ENCODE data around the gene ZNF598.
A peak's percentile ranks its signal among the peaks of the same experiment; 100 is the strongest.

ZNF598 gene

DNA sequence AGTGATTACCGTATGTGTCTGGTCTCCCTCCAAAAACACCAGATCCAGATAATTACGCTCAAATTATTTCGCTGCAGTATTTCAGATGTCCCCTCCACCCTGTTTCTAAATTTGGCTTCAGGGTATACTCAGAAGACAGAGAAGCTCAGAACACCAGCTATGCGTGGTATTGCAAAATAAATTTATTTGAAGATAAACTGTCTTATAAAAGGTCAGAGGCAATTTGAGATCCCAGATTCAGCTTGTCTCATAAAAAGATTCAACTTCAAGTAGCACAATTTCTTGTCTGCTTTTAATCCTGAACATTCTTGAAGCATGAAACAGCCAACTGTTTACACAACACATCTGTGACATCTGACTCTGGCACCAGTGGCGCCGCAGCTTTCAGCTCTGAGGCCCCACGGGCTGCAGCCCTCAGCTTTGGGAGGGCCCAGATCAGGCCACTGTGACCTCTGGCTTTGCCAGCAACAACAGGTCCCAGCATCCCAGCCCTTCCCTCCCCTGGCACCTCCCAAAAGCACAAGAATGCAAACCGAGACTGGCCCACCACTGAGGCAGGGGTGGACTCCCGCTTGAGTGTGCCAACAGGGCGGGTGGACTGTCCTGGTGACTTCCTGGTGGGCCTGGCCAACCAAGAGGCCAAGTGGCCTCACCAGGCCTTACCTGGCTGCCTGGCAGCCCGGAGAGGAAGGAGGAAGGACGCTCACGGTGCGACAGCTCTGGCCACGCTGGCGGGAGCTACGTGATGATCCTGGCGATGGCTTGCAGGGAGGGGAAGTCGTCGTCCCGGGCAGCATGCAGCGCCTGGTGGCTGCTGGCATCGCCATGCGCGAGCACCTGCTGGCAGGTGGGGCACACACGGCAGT lies 11.9 kb downstream of the ZNF598 start:
- ChIA-PET CTCF (interaction anchor here (2.3 kb wide), 2 partner anchors 16 to 143 kb away, joined by 5 to 10 read pairs; partner anchors contain the start of gene NOXO1), POLR2A (interaction anchor here (0.6 to 0.8 kb wide), 2 partner anchors 14 to 158 kb away, joined by 4 to 5 read pairs; partner anchors contain the start of gene TRAF7)
- no peak for DNase-seq (ENCODE audit: extremely low spot score)
- TF ChIP-seq, protein P1, sequence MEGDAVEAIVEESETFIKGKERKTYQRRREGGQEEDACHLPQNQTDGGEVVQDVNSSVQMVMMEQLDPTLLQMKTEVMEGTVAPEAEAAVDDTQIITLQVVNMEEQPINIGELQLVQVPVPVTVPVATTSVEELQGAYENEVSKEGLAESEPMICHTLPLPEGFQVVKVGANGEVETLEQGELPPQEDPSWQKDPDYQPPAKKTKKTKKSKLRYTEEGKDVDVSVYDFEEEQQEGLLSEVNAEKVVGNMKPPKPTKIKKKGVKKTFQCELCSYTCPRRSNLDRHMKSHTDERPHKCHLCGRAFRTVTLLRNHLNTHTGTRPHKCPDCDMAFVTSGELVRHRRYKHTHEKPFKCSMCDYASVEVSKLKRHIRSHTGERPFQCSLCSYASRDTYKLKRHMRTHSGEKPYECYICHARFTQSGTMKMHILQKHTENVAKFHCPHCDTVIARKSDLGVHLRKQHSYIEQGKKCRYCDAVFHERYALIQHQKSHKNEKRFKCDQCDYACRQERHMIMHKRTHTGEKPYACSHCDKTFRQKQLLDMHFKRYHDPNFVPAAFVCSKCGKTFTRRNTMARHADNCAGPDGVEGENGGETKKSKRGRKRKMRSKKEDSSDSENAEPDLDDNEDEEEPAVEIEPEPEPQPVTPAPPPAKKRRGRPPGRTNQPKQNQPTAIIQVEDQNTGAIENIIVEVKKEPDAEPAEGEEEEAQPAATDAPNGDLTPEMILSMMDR (IDR thresholded peaks at IDR 0.05; ENCODE audit: control extremely low read depth, extremely low read depth, low read depth, missing control alignments) = no peak

DNA sequence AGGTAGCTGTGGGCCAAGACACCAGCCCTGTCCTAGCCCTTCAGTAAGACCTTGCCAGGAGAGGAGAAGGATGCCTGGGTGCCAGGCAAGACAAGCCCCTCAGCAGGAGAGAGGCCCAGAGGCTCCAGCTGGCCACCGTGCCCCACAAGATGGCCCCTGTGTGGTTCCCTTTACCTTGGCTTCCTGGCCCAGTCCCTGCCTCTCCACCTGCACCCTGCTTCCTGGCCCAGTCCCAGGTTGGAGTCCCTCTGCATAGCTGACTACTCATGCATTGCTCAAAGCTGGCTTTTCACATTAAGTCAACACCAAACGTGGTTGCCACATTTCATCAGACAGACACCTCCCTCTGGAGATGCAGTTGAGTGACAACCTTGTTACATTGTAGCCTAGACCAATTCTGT lies 15.9 kb downstream of the ZNF598 start:
- POLR2A ChIA-PET = no interaction called here
- no peak for DNase-seq (ENCODE audit: extremely low spot score)
- CTCF ChIA-PET = interaction anchor here (0.7 to 7.3 kb wide), 3 partner anchors 10 to 147 kb away, joined by 3 to 63 read pairs (median 4); no protein-coding TSS in a partner anchor
- TF ChIP-seq, protein P1 (IDR thresholded peaks at IDR 0.05; ENCODE audit: control extremely low read depth, extremely low read depth, low read depth, missing control alignments) = no peak

DNA sequence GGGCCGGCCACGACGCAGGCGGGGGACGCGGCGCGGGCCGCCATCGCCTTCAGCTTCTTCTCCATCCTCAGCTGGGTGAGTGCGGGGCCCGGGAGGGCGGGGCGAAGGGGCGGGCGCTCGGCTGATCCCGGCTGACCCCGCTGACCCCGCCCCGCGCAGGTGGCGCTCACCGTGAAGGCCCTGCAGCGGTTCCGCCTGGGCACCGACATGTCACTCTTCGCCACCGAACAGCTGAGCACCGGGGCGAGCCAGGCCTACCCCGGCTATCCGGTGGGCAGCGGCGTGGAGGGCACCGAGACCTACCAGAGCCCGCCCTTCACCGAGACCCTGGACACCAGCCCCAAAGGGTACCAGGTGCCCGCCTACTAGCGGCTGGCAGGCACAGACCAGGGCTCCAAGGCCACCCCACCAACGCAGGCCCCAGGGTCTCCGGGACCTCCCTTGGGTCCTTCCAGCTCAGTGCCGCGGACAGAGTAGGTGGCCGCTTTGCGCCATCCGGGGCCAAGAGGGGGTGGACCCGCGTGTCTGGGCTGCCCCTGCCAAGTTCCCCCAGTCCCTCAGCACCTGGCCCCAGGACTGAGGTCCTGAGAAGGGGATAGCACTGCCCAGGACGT lies 16.8 kb downstream of the ZNF598 start:
- TF ChIP-seq, protein P1 (IDR thresholded peaks at IDR 0.05; ENCODE audit: control extremely low read depth, extremely low read depth, low read depth, missing control alignments) = no peak
- POLR2A ChIA-PET = interaction anchor here (0.9 to 3.3 kb wide), 3 partner anchors 28 to 163 kb away, joined by 4 to 22 read pairs (median 6); partner anchors contain the start of genes RPS2 and TRAF7
- CTCF ChIA-PET = interaction anchor here (7.3 kb wide), 1 partner anchor 11 kb away, joined by 63 read pairs; no protein-coding TSS in a partner anchor
- DNase-seq (ENCODE audit: extremely low spot score) = no peak

DNA sequence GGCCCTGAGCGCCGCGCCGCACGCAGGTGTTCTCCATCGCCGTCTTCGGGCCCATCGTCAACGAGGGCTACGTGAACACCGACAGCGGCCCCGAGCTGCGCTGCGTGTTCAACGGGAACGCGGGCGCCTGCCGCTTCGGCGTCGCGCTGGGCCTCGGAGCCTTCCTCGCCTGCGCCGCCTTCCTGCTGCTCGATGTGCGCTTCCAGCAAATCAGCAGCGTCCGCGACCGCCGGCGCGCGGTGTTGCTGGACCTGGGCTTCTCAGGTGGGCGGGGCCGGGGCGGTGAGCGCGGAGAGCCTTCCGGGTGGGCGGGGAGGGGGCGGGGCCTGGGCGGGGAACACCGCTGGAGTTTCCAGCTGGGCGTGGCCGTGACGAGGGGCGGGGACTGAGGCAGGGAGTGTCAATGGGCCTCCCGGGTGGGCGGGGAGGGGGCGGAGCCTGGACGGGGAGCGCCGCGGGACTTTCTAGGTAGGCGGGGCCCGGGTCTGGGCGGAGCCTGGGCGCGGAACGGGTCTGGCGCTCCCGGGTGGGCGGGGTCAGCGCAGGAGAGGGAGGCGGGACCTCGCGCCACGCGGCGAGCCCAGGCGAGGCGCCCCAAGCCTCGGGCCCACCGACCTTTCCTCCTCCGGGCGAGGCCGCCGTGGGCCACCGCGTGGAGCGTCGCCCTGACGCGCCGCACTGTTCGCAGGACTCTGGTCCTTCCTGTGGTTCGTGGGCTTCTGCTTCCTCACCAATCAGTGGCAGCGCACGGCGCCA lies 17.5 kb downstream of the ZNF598 start:
- DNase-seq (ENCODE audit: extremely low spot score) = peak; percentile 100
- CTCF ChIA-PET = interaction anchor here (7.3 kb wide), 1 partner anchor 11 kb away, joined by 63 read pairs; no protein-coding TSS in a partner anchor
- POLR2A ChIA-PET = interaction anchor here (0.9 to 3.3 kb wide), 3 partner anchors 27 to 163 kb away, joined by 4 to 22 read pairs (median 6); partner anchors contain the start of genes RPS2 and TRAF7
- TF ChIP-seq, protein P1 (IDR thresholded peaks at IDR 0.05; ENCODE audit: control extremely low read depth, extremely low read depth, low read depth, missing control alignments) = no peak

DNA sequence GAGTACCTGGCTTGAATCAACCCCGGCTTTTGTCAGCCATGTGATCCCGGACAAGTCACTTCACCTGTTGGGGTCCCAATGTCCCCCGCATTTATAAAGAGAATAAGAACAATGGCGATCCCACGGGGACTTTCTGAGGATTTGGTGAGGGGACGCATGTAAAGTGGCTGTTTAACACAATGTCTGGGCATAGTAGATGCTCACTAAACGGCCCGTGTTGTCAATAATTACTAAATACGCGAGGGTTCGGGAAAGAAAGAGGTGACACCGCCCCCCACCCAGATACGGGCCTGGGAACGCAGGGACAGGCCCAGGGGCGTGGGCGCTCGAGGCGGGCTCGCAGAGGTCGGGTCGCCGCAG lies 18.1 kb downstream of the ZNF598 start:
- POLR2A ChIA-PET = interaction anchor here (0.9 to 3.3 kb wide), 5 partner anchors 11 to 164 kb away, joined by 3 to 22 read pairs (median 6); partner anchors contain the start of genes RPS2 and TRAF7

More for the DNA sequence above, 18.1 kb downstream of the ZNF598 start:
- DNase-seq (ENCODE audit: extremely low spot score) = no peak
- CTCF ChIA-PET = interaction anchor here (7.3 kb wide), 1 partner anchor 12 kb away, joined by 63 read pairs; no protein-coding TSS in a partner anchor
- TF ChIP-seq, protein P1 (IDR thresholded peaks at IDR 0.05; ENCODE audit: control extremely low read depth, extremely low read depth, low read depth, missing control alignments) = no peak
